ENCODE results near the gene ARIH1.

- TF ChIP-seq CTCF (IDR thresholded peaks at IDR 0.05) (no peak), POLR2A (IDR thresholded peaks at IDR 0.05) (no peak)
Measured at GRCh38 chr15:72566973-72567372, 92.8 kb downstream of the ARIH1 start.
